ENCODE measurements around the gene C9orf43. TPM values are rescaled to one million over a fixed set of nuclear protein-coding genes. Genes with fewer than 3 reads are reported as not detected.

Gene C9orf43
- total and polyA plus RNA-seq, 4 donors: 0.09 to 1.1 (median 0.25) TPM

- no peak overlapping the region for H3K4me3 ChIP-seq (ENCODE audit: low read depth in 1 of 3, low read length in 3 of 3)
- WGBS: 84% methylated on average over 7 of the region's 7 CpGs
- no peaks in the 10 kb centered on the region for H3K9me3 ChIP-seq (ENCODE audit: control insufficient read depth in 4 of 4, low read length in 3 of 4)
- no peak overlapping the region for H3K27ac ChIP-seq (ENCODE audit: low read depth in 1 of 2, low read length in 2 of 2)
- no peak for DNase-seq (ENCODE audit: low spot score)
- peaks cover 0 to 5% (median 3%) of the 10 kb centered on the region in 4 donors for H3K4me1 ChIP-seq (ENCODE audit: control insufficient read depth in 4 of 4, insufficient read depth in 4 of 4, low read length in 3 of 4)
- no peaks in the 10 kb centered on the region for H3K27me3 ChIP-seq (ENCODE audit: control insufficient read depth in 4 of 4, insufficient read depth in 4 of 4, low read length in 3 of 4)
- TF ChIP-seq MAX (IDR thresholded peaks at IDR 0.05) (no peak), HNF4G (IDR thresholded peaks at IDR 0.05) (no peak), FOXA2 (IDR thresholded peaks at IDR 0.05) (no peak), JUND (IDR thresholded peaks at IDR 0.05) (no peak), GABPA (IDR thresholded peaks at IDR 0.05 in 1 of 2, conservative IDR thresholded peaks at IDR 0.05 in 1 of 2) (no peak), HNF4A (conservative IDR thresholded peaks at IDR 0.05) (no peak), TAF1 (conservative IDR thresholded peaks at IDR 0.05) (no peak), EGR1 (IDR thresholded peaks at IDR 0.05; ENCODE audit: low read depth in 2 of 2) (no peak), ZBTB33 (IDR thresholded peaks at IDR 0.05) (no peak)
- no peak overlapping the region for H3K9ac ChIP-seq (ENCODE audit: low read depth in 1 of 2, low read length in 2 of 2)
- H3K36me3 ChIP-seq (ENCODE audit: control insufficient read depth in 4 of 4, insufficient read depth in 3 of 4, low read depth in 1 of 4, low read length in 3 of 4): no peaks in the 10 kb centered on the region
These were observed 68.7 kb downstream of the C9orf43 start for GRCh38 chr9:113479174-113479621.

Other genes with a start within 250 kb of the C9orf43 start
- gene FKBP15, start 189.5 kb upstream of the C9orf43 start, total RNA-seq: 10 to 100 TPM; 16.8 to 18.2 TPM
- gene FKBP15, start 189.5 kb upstream of the C9orf43 start, polyA plus RNA-seq: 1 to 10 TPM; 6.2 to 9.1 TPM
- gene SLC31A1, start 189.2 kb upstream of the C9orf43 start, total RNA-seq: 10 to 100 TPM; 26.6 to 96.2 TPM
- 10 to 100 TPM; 40.1 to 49.8 TPM for gene SLC31A1, start 189.2 kb upstream of the C9orf43 start, polyA plus RNA-seq
- gene CDC26, start 135.2 kb upstream of the C9orf43 start, total RNA-seq: 10 to 100 TPM; 12.5 to 16.7 TPM
- gene CDC26, start 135.2 kb upstream of the C9orf43 start, polyA plus RNA-seq: 10 to 100 TPM; 25.9 to 38.9 TPM
- gene PRPF4, start 135.1 kb upstream of the C9orf43 start, total RNA-seq: 10 to 100 TPM; 11.6 to 11.9 TPM
- 1 to 10 TPM; 5.0 to 9.3 TPM for gene PRPF4, start 135.1 kb upstream of the C9orf43 start, polyA plus RNA-seq
- not detected for gene RNF183, start 107.4 kb upstream of the C9orf43 start, total RNA-seq
- gene RNF183, start 107.4 kb upstream of the C9orf43 start, polyA plus RNA-seq: under 1 TPM in 1 of 2 donors, not detected in 1; 0.07 TPM
- 1 to 10 TPM; 1.1 to 3.2 TPM for gene WDR31, start 70.5 kb upstream of the C9orf43 start, total RNA-seq
- 1 to 10 TPM; 1.1 to 1.3 TPM for gene WDR31, start 70.5 kb upstream of the C9orf43 start, polyA plus RNA-seq
- gene BSPRY, start 61.2 kb upstream of the C9orf43 start, total RNA-seq: 1 to 10 TPM in 1 of 2 donors, under 1 TPM in 1; 0.50 to 2.3 TPM
- gene BSPRY, start 61.2 kb upstream of the C9orf43 start, polyA plus RNA-seq: under 1 TPM; 0.31 to 0.81 TPM
- gene HDHD3, start 33.8 kb upstream of the C9orf43 start, total RNA-seq: 10 to 100 TPM; 26.9 to 61.2 TPM
- 10 to 100 TPM; 60.8 to 63.6 TPM for gene HDHD3, start 33.8 kb upstream of the C9orf43 start, polyA plus RNA-seq
- 100 to 1,000 TPM in 1 of 2 donors, 10 to 100 TPM in 1; 99.1 to 258 TPM for gene ALAD, start 9.5 kb upstream of the C9orf43 start, total RNA-seq
- 10 to 100 TPM; 40.2 to 49.3 TPM for gene ALAD, start 9.5 kb upstream of the C9orf43 start, polyA plus RNA-seq
- 10 to 100 TPM; 20.9 to 27.5 TPM for gene POLE3, start 72 bp upstream of the C9orf43 start, total RNA-seq
- 10 to 100 TPM; 15.7 to 24.8 TPM for gene POLE3, start 72 bp upstream of the C9orf43 start, polyA plus RNA-seq
- gene RGS3, start 53.0 kb downstream of the C9orf43 start, total RNA-seq: 10 to 100 TPM; 13.0 to 23.0 TPM
- 10 to 100 TPM; 33.7 to 65.0 TPM for gene RGS3, start 53.0 kb downstream of the C9orf43 start, polyA plus RNA-seq